Ecto neural progenitor cell (in vitro differentiated cells): ENCODE measurements around the gene VEGFC.

Experiments used
- DNase-seq: peaks from one replicate; pipeline ENCODE4 v3.0.0-alpha.2; 2018; ENCODE audit warnings: low spot score

The VEGFC gene

GRCh38 chr4:176798540-176798939 is 5.8 kb upstream of the VEGFC start:
- no peak for DNase-seq

- no peak for DNase-seq
These were observed 2.7 kb upstream of the VEGFC start for GRCh38 chr4:176795441-176795840.

GRCh38 chr4:176794651-176795050 is 1.9 kb upstream of the VEGFC start:
- DNase-seq = no peak

GRCh38 chr4:176794151-176794550 is 1.4 kb upstream of the VEGFC start:
- no peak for DNase-seq

GRCh38 chr4:176793060-176793605 is 411 bp upstream of the VEGFC start:
- no peak for DNase-seq

GRCh38 chr4:176791591-176792325 is 964 bp downstream of the VEGFC start:
- DNase-seq = no peak

GRCh38 chr4:176790398-176790797 is 2.3 kb downstream of the VEGFC start:
- no peak for DNase-seq

- DNase-seq = no peak
These were observed 2.8 kb downstream of the VEGFC start for GRCh38 chr4:176789955-176790354.

- DNase-seq = no peak
These were observed 3.8 kb downstream of the VEGFC start for GRCh38 chr4:176788971-176789370.

GRCh38 chr4:176788248-176788647 is 4.5 kb downstream of the VEGFC start:
- DNase-seq = no peak

- DNase-seq = no peak
These were observed 7.9 kb downstream of the VEGFC start for GRCh38 chr4:176784816-176785215.

GRCh38 chr4:176782794-176783193 is 9.9 kb downstream of the VEGFC start:
- no peak for DNase-seq

GRCh38 chr4:176782191-176782590 is 10.5 kb downstream of the VEGFC start:
- DNase-seq = no peak

GRCh38 chr4:176781739-176782100 is 11.0 kb downstream of the VEGFC start:
- DNase-seq = no peak

- DNase-seq = no peak
These were observed 11.6 kb downstream of the VEGFC start for GRCh38 chr4:176780995-176781738.

GRCh38 chr4:176779421-176779820 is 13.3 kb downstream of the VEGFC start:
- no peak for DNase-seq

- DNase-seq = no peak
These were observed 14.2 kb downstream of the VEGFC start for GRCh38 chr4:176778491-176778890.

GRCh38 chr4:176778063-176778462 is 14.7 kb downstream of the VEGFC start:
- DNase-seq = no peak

GRCh38 chr4:176775338-176775737 is 17.4 kb downstream of the VEGFC start:
- no peak for DNase-seq

GRCh38 chr4:176774852-176775251 is 17.9 kb downstream of the VEGFC start:
- DNase-seq = no peak

- no peak for DNase-seq
These were observed 23.2 kb downstream of the VEGFC start for GRCh38 chr4:176769514-176769913.

- DNase-seq = no peak
These were observed 25.5 kb downstream of the VEGFC start for GRCh38 chr4:176767183-176767582.

GRCh38 chr4:176762661-176763308 is 29.9 kb downstream of the VEGFC start:
- DNase-seq = no peak
